HepG2 (cell line): ENCODE measurements around the gene LHFPL6. TPM values are rescaled to one million over a fixed set of nuclear protein-coding genes. Genes with fewer than 3 reads are reported as not detected.

Experiments
- ATAC-seq: fragments of 200-7000 bp; cut with Tn5 transposase; 3 replicates; pipeline ENCODE4 v1.9.1; 2020; ENCODE audit warnings: mild to moderate bottlenecking, moderate library complexity
- BruUV-seq: library from RNA; stranded (reverse); fragments of 400-500 nt; replicated peaks from 2 replicates; lab custom pipeline; 2021; lab: Mats Ljungman, UMichigan
- CTCF ChIA-PET: fragments of 300-600 bp; formaldehyde crosslinking; extraction: SDS; loops from one replicate; lab custom pipeline; 2021; ENCODE audit warnings: low total read pairs, inconsistent platforms, low intra/inter-chr PET ratio; lab: Yijun Ruan, JAX
- POLR2A ChIA-PET: fragments of 350-600 bp; sonication (Branson Sonifier 250); formaldehyde crosslinking; loops from one replicate; lab custom pipeline; 2020; ENCODE audit warnings: antibody characterized with exemption, inconsistent platforms; lab: Yijun Ruan, JAX
- DNase-seq: peaks from one replicate; pipeline ENCODE4 v3.0.0-alpha.2; 2015; ENCODE audit warnings: low spot score
- FAIRE-seq: peaks from 3 replicates; lab custom pipeline; 2011; peaks lifted over from hg19 to GRCh38; lab: Jason Lieb, UNC
- H2AFZ ChIP-seq: one replicate; pipeline ENCODE4 v1.6.1; 2011; ENCODE audit warnings: low read length, inconsistent platforms
- H3K27ac ChIP-seq: fragments of 300-600 bp; 3 replicates; pipeline ENCODE4 v1.8.0; 2011; ENCODE audit warnings: mixed run types, mild to moderate bottlenecking, mixed read lengths, low read length, inconsistent platforms; ENCODE audit not compliant: insufficient read depth; ENCODE audit errors: extremely low read length
- H3K27me3 ChIP-seq, 2 experiments: fragments of 200-600 bp in 1 of 2; 2 replicates in 1 of 2; 3 replicates in 1 of 2; pipeline versions ENCODE4 v1.6.0 to v1.8.0; 2011; ENCODE audit warnings: low read length in 2 of 2, mild to moderate bottlenecking in 2 of 2, moderate library complexity in 2 of 2, inconsistent platforms in 1 of 2; ENCODE audit not compliant: insufficient read depth in 2 of 2, control insufficient read depth in 1 of 2
- H3K36me3 ChIP-seq, 2 experiments: fragments of 200-600 bp in 1 of 2; replicated peaks in 1 of 2; 2 replicates in 1 of 2; 3 replicates in 1 of 2; pipeline versions ENCODE4 v1.5.1 to v1.8.0; 2011; ENCODE audit warnings: low read length in 2 of 2, inconsistent platforms in 1 of 2; ENCODE audit not compliant: insufficient read depth in 2 of 2, control insufficient read depth in 1 of 2
- H3K4me1 ChIP-seq: 2 replicates; pipeline ENCODE4 v1.5.1; 2012; ENCODE audit warnings: low read length, inconsistent platforms; ENCODE audit not compliant: insufficient read depth
- H3K4me2 ChIP-seq: 2 replicates; pipeline ENCODE4 v1.6.0; 2011; ENCODE audit warnings: low read depth, low read length, inconsistent platforms
- H3K4me3 ChIP-seq, 3 experiments: fragments of 200-600 bp in 1 of 3; sonication (generic), shearing (Covaris generic) in 1 of 3; replicated peaks in 1 of 3; 2 replicates each; pipeline ENCODE4 v1.5.1; 2011 to 2016; ENCODE audit warnings: low read length in 3 of 3, inconsistent platforms in 2 of 3, low read depth in 2 of 3, mild to moderate bottlenecking in 2 of 3, control low read depth in 1 of 3, mixed read lengths in 1 of 3; ENCODE audit not compliant: insufficient read depth in 1 of 3
- H3K79me2 ChIP-seq: one replicate; pipeline ENCODE4 v1.6.1; 2011; ENCODE audit warnings: low read length, inconsistent platforms; ENCODE audit not compliant: insufficient read depth
- H3K9ac ChIP-seq: 2 replicates; pipeline ENCODE4 v1.6.0; 2011; ENCODE audit warnings: mild to moderate bottlenecking, low read depth, low read length, inconsistent platforms; ENCODE audit not compliant: insufficient read depth
- H3K9me3 ChIP-seq: 2 replicates; pipeline ENCODE4 v1.5.1; 2012; ENCODE audit warnings: mild to moderate bottlenecking, low read length
- H4K20me1 ChIP-seq: 2 replicates; pipeline ENCODE4 v1.6.0; 2011; ENCODE audit warnings: inconsistent platforms, mild to moderate bottlenecking, low read length, moderate library complexity; ENCODE audit not compliant: insufficient read depth
- ETV5 ChIP-seq: IDR thresholded peaks from 2 replicates; pipeline ENCODE4 v1.6.1; 2018; ENCODE audit warnings: missing biosample characterization, missing genetic modification reagents, inconsistent platforms, borderline replicate concordance
- FOXK2 ChIP-seq: fragments of 450-650 bp; IDR thresholded peaks from 2 replicates; pipeline ENCODE4 v1.6.1; 2016
- KLF15 ChIP-seq: sonication (generic); formaldehyde crosslinking; IDR thresholded peaks from 2 replicates; pipeline ENCODE4 v1.8.1; 2023; ENCODE audit warnings: borderline replicate concordance, mild to moderate bottlenecking, inconsistent platforms, missing genetic modification reagents, mixed read lengths
- MIER3 ChIP-seq: IDR thresholded peaks from 2 replicates; pipeline ENCODE4 v1.6.1; 2016; ENCODE audit warnings: missing compliant biosample characterization, borderline replicate concordance
- MLXIP ChIP-seq: sonication (generic); formaldehyde crosslinking; IDR thresholded peaks from 2 replicates; pipeline ENCODE4 v1.9.0; 2021; ENCODE audit warnings: missing genetic modification reagents, borderline replicate concordance
- NR3C1 ChIP-seq: sonication (generic); formaldehyde crosslinking; IDR thresholded peaks from 2 replicates; pipeline ENCODE4 v1.4.0; 2020; ENCODE audit warnings: missing genetic modification reagents
- PAXIP1 ChIP-seq: sonication (generic); formaldehyde crosslinking; conservative IDR thresholded peaks from 2 replicates; pipeline ENCODE4 v1.4.0; 2020; ENCODE audit warnings: mild to moderate bottlenecking, missing genetic modification reagents, moderate library complexity
- SSRP1 ChIP-seq: IDR thresholded peaks from 2 replicates; pipeline ENCODE4 v1.6.1; 2016; ENCODE audit warnings: control low read depth
- TERF1 ChIP-seq: sonication (generic); formaldehyde crosslinking; IDR thresholded peaks from 2 replicates; pipeline ENCODE4 v1.8.0; 2022; ENCODE audit warnings: mild to moderate bottlenecking, missing genetic modification reagents, moderate library complexity
- TSC22D2 ChIP-seq: sonication (generic); formaldehyde crosslinking; IDR thresholded peaks from 2 replicates; pipeline ENCODE4 v1.5.1; 2020; ENCODE audit warnings: missing genetic modification reagents, mild to moderate bottlenecking, borderline replicate concordance
- U2AF1 ChIP-seq: fragments of 200-400 bp; formaldehyde crosslinking; optimal IDR thresholded peaks from 2 replicates; pipeline ENCODE3; 2017; ENCODE audit warnings: mild to moderate bottlenecking, low read depth, low read length
- ZNF136 ChIP-seq: sonication (generic); formaldehyde crosslinking; IDR thresholded peaks from 2 replicates; pipeline ENCODE4 v1.8.1; 2022; ENCODE audit warnings: low read depth, mild to moderate bottlenecking, moderate library complexity, missing genetic modification reagents
- ZNF749 ChIP-seq: sonication (generic); formaldehyde crosslinking; IDR thresholded peaks from 2 replicates; pipeline ENCODE4 v1.8.0; 2022; ENCODE audit warnings: mild to moderate bottlenecking, missing genetic modification reagents, moderate library complexity, borderline replicate concordance
- ZNF879 ChIP-seq: sonication (generic); formaldehyde crosslinking; IDR thresholded peaks from 2 replicates; pipeline ENCODE4 v1.8.1; 2023; ENCODE audit warnings: missing genetic modification reagents
- WGBS: methylation state at CpG from one replicate; pipeline ENCODE4 v1.1.6; 2017; ENCODE audit warnings: low lambda C conversion rate; 5-methylcytosine and 5-hydroxymethylcytosine counted together
- in situ Hi-C: cut with HindIII; loops from 2 replicates; pipeline ENCODE4 v1.10.0; 2017; ENCODE audit warnings: low pct_unique_long_range_greater_than_20kb; ENCODE audit not compliant: extremely low pct_ligation_motif_present
- intact Hi-C: fragments of 100-400 bp; cut with micrococcal nuclease; formaldehyde crosslinking; loops from one replicate; pipeline ENCODE4 v1.10.0; 2022; ENCODE audit not compliant: unreplicated experiment
- polyA plus RNA-seq, 8 experiments: library from polyadenylated mRNA; depleted of rRNA in 3 of 8; stranded (reverse) in 7 of 8; unstranded in 1 of 8; fragments of >200 nt; fragmentation: Illumina TruSeq in 4 of 8; extraction: Trizol in 4 of 8; gene quantifications; 2 replicates each; pipeline versions ENCODE4 v1.2.1 to v1.2.3, GENCODE V29; 2011 to 2016; ENCODE audit warnings: low read depth in 4 of 8, missing spikeins in 1 of 8, mixed read lengths in 1 of 8; ENCODE audit not compliant: insufficient read depth in 1 of 8
- total RNA-seq, 5 experiments: library from RNA; depleted of rRNA; stranded (reverse); fragments of >200 nt; fragmentation: Illumina TruSeq; extraction: Trizol; gene quantifications; 2 replicates each; pipeline ENCODE4 v1.2.3, GENCODE V29; 2016; ENCODE audit warnings: low read depth in 1 of 5

LHFPL6 gene
- total and polyA plus RNA-seq, 2 of the 13 experiments (the other 11 are each of a cell fraction or from before 2014, with no cell fraction given): not detected

GRCh38 chr13:39452834-39453233 lies 150.2 kb downstream of the LHFPL6 start:
- H3K4me2 ChIP-seq: no peak overlapping the region
- no peak overlapping the region for H2AFZ ChIP-seq
- intact Hi-C loops: no loop called here
- ATAC-seq: no peak
- 0% methylated on average over 1 of the region's 1 CpG for WGBS
- no peaks in the 10 kb centered on the region for H3K27me3 ChIP-seq
- no peak for DNase-seq
- no peaks in the 10 kb centered on the region for H3K4me1 ChIP-seq
- FAIRE-seq: no peak
- no peaks in the 10 kb centered on the region for H4K20me1 ChIP-seq
- H3K9me3 ChIP-seq: no peaks in the 10 kb centered on the region
- H3K79me2 ChIP-seq: no peaks in the 10 kb centered on the region
- no TSS peak for BruUV-seq
- H3K9ac ChIP-seq: no peak overlapping the region
- no peak overlapping the region for H3K4me3 ChIP-seq
- no peaks in the 10 kb centered on the region for H3K36me3 ChIP-seq
- POLR2A ChIA-PET: no interaction called here
- H3K27ac ChIP-seq: no peak overlapping the region
- CTCF ChIA-PET: no interaction called here
- in situ Hi-C loops: no loop called here
- TF ChIP-seq ZNF879 (CRISPR knock-in tag) (no peak), KLF15 (CRISPR knock-in tag) (no peak), FOXK2 (no peak), MLXIP (CRISPR knock-in tag) (no peak), ZNF749 (CRISPR knock-in tag) (no peak), U2AF1 (no peak), SSRP1 (no peak), ZNF136 (CRISPR knock-in tag) (no peak), TERF1 (CRISPR knock-in tag) (no peak), NR3C1 (CRISPR knock-in tag) (no peak), ETV5 (CRISPR knock-in tag) (no peak), PAXIP1 (CRISPR knock-in tag) (no peak), MIER3 (CRISPR knock-in tag) (no peak), TSC22D2 (CRISPR knock-in tag) (no peak)
